C4-2B (cell line): ENCODE results near the gene SREBF2.

ENCODE experiments used
- H3K27ac ChIP-seq: fragments of 450-650 bp; 2 replicates; pipeline ENCODE4 v1.5.1; 2017
- ZFX ChIP-seq: fragments of 450-650 bp; IDR thresholded peaks from 2 replicates; pipeline ENCODE4 v1.6.1; 2017
- TF ChIP-seq, protein P1 (sequence below): fragments of 450-650 bp; conservative IDR thresholded peaks from 2 replicates; pipeline ENCODE4 v1.5.1; 2017; ENCODE audit warnings: mild to moderate bottlenecking

Gene SREBF2

DNA sequence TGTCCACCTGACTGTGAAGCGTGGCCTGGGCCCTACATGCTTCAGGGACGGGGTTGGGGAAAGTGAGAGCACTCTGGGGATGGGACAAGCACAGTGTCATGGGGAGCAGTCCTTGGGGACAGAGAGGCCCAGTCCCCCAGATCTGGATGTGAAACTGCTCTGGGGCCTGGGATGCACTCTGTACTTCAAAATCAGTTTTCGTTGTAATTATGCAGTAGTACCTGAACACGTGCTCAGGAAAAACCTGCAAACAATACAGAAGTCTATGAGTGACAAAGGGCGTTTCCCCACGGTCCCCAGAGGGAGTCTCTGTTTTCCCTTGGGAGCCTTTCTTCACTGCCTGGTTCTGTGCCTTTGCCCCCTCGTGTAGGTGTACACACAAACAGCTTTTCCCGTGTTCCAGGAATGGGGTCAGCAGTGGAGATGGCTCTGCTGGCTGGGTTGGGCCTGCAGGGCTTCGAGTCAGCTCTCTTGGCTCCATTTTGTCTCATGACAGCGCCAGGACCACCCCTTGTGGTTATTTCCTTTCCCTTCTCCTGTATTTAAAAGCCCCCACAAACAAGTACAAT lies 98.9 kb downstream of the SREBF2 start:
- TF ChIP-seq, protein P1, sequence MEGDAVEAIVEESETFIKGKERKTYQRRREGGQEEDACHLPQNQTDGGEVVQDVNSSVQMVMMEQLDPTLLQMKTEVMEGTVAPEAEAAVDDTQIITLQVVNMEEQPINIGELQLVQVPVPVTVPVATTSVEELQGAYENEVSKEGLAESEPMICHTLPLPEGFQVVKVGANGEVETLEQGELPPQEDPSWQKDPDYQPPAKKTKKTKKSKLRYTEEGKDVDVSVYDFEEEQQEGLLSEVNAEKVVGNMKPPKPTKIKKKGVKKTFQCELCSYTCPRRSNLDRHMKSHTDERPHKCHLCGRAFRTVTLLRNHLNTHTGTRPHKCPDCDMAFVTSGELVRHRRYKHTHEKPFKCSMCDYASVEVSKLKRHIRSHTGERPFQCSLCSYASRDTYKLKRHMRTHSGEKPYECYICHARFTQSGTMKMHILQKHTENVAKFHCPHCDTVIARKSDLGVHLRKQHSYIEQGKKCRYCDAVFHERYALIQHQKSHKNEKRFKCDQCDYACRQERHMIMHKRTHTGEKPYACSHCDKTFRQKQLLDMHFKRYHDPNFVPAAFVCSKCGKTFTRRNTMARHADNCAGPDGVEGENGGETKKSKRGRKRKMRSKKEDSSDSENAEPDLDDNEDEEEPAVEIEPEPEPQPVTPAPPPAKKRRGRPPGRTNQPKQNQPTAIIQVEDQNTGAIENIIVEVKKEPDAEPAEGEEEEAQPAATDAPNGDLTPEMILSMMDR: no peak
- TF ChIP-seq ZFX: no peak
- H3K27ac ChIP-seq: no peak overlapping the region

GRCh38 chr22:41932353-41932752 lies 99.4 kb downstream of the SREBF2 start:
- TF ChIP-seq ZFX: no peak
- TF ChIP-seq, protein P1: no peak
- no peak overlapping the region for H3K27ac ChIP-seq

DNA sequence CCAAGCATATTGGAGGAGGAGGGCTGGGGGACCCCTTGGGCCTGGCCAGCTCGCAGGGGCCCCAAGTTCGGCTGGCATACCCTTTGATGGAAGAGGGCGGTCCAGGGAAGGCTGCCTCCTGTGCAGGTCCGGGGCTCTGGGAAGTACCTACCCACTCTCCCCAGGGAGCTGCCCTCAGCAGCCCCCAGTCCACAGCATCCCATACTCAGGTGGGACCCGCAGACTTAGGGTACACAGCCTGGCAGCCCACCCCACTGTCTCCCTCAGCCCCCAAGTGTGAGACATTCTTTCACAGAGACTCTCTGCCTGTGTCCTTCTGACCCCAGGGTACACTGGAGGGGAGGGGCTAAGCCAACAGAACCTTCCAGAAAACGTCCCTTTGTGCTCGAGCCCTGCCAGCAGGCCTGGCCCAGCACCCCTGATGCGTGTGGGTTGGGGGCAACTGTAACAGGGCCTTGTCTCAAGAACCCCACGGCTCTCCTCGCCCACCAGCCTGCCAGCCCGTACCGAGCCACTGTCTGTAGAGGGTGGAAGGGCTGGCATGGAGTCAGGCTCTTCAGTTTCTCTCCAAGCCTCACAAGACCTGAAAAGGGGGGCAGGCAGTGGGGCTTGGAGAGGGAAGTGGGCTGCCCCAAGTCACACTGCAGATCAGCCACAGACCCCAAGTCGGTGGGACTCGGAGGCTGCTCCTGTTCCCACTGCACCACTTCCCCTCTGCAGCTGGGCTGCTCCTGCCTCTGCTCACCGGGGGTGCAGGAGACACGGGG lies 100.7 kb downstream of the SREBF2 start:
- no peak overlapping the region for H3K27ac ChIP-seq
- no peak for TF ChIP-seq ZFX
- TF ChIP-seq, protein P1: no peak

- no peak overlapping the region for H3K27ac ChIP-seq
- TF ChIP-seq, protein P1: no peak
- no peak for TF ChIP-seq ZFX
Observed at GRCh38 chr22:41934284-41935014, 101.5 kb downstream of the SREBF2 start.

GRCh38 chr22:41935015-41935351 lies 102.1 kb downstream of the SREBF2 start:
- TF ChIP-seq ZFX: no peak
- TF ChIP-seq, protein P1: no peak
- H3K27ac ChIP-seq: no peak overlapping the region

DNA sequence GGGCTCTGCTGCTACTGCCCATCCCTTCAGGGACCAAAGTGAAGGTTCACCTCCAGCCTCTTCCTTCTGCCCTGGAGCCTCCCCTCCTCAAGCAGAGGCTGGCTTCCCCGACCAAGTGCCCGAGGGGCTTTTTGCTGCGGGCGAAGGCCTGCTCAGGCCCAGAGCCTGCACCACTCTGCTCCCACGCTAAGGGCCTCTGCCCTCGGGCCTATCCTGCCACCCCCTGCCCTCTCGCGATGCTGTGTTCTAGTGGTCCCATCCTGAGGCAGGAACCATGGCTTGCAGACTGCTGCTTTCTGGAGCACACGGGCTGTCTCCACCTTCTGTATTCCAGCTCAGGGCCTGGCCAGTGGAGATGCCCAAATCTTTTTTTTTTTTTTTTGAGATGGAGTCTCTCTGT lies 102.6 kb downstream of the SREBF2 start:
- H3K27ac ChIP-seq: no peak overlapping the region
- no peak for TF ChIP-seq ZFX
- TF ChIP-seq, protein P1: no peak

GRCh38 chr22:41936894-41937169 lies 103.9 kb downstream of the SREBF2 start:
- TF ChIP-seq, protein P1: no peak
- TF ChIP-seq ZFX: no peak
- no peak overlapping the region for H3K27ac ChIP-seq
